ENCODE measurements around the gene SLC10A3.

GRCh38 chrX:154470914-154471568 lies 19.4 kb downstream of the SLC10A3 start:
- TF ChIP-seq, protein P1, sequence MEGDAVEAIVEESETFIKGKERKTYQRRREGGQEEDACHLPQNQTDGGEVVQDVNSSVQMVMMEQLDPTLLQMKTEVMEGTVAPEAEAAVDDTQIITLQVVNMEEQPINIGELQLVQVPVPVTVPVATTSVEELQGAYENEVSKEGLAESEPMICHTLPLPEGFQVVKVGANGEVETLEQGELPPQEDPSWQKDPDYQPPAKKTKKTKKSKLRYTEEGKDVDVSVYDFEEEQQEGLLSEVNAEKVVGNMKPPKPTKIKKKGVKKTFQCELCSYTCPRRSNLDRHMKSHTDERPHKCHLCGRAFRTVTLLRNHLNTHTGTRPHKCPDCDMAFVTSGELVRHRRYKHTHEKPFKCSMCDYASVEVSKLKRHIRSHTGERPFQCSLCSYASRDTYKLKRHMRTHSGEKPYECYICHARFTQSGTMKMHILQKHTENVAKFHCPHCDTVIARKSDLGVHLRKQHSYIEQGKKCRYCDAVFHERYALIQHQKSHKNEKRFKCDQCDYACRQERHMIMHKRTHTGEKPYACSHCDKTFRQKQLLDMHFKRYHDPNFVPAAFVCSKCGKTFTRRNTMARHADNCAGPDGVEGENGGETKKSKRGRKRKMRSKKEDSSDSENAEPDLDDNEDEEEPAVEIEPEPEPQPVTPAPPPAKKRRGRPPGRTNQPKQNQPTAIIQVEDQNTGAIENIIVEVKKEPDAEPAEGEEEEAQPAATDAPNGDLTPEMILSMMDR (tag by site-specific recombination; IDR thresholded peaks at IDR 0.05), result no peak
- TF ChIP-seq ZNF280C (tag by site-specific recombination; IDR thresholded peaks at IDR 0.05) (no peak), KLF16 (tag by site-specific recombination; IDR thresholded peaks at IDR 0.05) (no peak), ZNF449 (tag by site-specific recombination; IDR thresholded peaks at IDR 0.05) (no peak), ZNF623 (tag by site-specific recombination; IDR thresholded peaks at IDR 0.05) (no peak), ZFP37 (tag by site-specific recombination; IDR thresholded peaks at IDR 0.05) (no peak), KLF17 (tag by site-specific recombination; IDR thresholded peaks at IDR 0.05) (no peak), WT1 (tag by site-specific recombination; IDR thresholded peaks at IDR 0.05) (no peak), ZNF596 (tag by site-specific recombination; IDR thresholded peaks at IDR 0.05) (no peak), ZNF580 (tag by site-specific recombination; IDR thresholded peaks at IDR 0.05) (no peak)

Data from HEK293 (cell line).